GM18909 (cell line): ENCODE results near the gene SIK2.
A peak's percentile ranks its signal among the peaks of the same experiment; 100 is the strongest.

Experiments
- ATAC-seq: cut with Tn5 transposase; IDR thresholded peaks from one replicate; pipeline ENCODE4 v1.9.1; 2021; ENCODE audit warnings: mild to moderate bottlenecking; ENCODE audit not compliant: unreplicated experiment, poor library complexity

The SIK2 gene

DNA sequence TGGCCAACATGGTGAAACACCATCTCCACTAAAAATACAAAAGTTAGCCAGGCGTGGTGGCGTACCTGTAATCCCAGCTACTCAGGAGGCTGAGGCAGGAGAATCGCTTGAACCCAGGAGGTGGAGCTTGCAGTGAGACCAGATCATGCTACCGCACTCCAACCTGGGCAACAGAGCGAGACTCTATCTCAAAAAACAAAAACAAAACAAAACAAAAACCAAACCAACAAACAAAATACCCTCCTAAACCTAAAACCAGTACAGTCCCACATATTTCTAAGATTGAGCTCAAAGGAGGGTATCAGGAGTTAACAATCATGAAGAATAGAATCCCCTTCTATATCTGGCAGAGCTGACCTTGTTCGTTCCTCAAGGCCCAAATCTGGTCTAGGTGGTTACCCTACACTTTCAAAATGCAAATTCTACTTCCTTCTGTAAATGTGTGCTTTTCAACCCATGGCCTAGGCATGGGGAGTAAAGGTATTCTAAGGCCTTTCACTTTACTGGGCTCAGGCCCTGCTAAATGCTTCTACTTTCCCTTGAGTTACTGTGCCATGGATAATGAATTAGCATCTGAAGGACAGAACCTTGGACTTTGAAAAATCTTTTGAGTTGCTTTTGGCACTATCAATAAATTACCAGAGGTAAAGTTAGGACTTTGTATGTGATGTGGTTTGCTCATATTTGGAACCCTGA lies 174.3 kb downstream of the SIK2 start:
- ATAC-seq = peak; percentile 96

DNA sequence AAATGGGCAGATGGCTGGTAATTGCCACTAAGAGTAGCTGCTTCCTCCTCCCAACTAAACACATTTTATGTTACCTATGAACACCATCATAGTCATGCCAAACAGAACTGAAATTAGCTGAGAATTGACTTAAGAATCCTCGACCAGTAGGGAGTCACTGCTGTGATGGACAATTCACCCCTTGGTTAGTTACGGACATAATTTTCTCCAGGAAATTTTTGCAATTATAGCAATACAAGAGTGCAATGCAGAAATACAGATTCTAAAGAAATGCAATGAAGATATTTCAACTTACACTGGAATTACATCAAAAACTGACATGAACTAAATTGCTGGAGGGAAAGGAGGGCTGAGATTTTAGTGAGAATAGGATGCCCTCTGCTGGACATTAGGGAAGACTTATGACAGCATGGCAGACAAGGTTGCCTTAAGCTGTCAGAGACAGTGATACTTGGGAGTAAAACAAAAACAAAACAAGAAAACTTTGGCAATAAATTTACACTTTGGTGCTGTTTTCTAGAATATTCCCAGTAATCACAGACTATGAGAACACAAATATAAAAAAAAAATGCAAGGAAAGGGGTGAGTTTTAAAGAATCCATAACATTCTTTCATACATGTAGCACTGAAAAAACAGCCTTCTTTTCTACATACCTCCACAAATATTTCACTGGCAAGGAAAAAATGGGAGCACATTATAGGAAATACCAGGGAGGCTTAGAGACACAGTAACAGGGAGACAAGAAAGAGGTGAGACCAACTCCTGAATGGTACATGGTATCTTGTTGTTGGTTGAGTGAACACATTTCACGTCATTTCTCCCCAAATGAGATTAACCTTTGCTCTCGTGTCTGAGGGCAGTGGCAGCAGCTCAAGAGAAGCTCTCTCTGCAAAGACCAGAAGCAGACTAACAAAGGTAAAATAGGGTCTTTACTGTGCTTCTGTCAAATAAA lies 175.1 kb downstream of the SIK2 start:
- ATAC-seq = peak; percentile 70

GRCh38 chr11:111778047-111778558 lies 175.9 kb downstream of the SIK2 start:
- no peak for ATAC-seq

- ATAC-seq = no peak
Measured at GRCh38 chr11:111779118-111779517, 176.9 kb downstream of the SIK2 start.
